ENCODE results near the gene KLHL18. TPM values are rescaled to one million over a fixed set of nuclear protein-coding genes. Genes with fewer than 3 reads are reported as not detected.

The KLHL18 gene
- total RNA-seq, 1 experiment from 2014 or later, result 28.6 TPM

- H3K79me2 ChIP-seq (ENCODE audit: low read length), result peaks cover 16% of the 10 kb centered on the region
- no peaks in the 10 kb centered on the region; the same call in 1 of the 2 replicates for H4K20me1 ChIP-seq (ENCODE audit: low read length)
- intact Hi-C loops (cut with micrococcal nuclease), result no loop called here
- BruUV-seq (replicated peaks), result no TSS peak
- H3K36me3 ChIP-seq (ENCODE audit: low read depth, low read length), result peaks cover 9% of the 10 kb centered on the region; the same call in 1 of the 2 replicates
- H3K9ac ChIP-seq (ENCODE audit: low read length), result no peak overlapping the region
- TF ChIP-seq EZH2 (IDR thresholded peaks at IDR 0.05; ENCODE audit: low read length, unreplicated experiment) (no peak), CTCF (conservative IDR thresholded peaks at IDR 0.05; ENCODE audit: low read depth, low read length) (no peak), EZH2phosphoT487 (IDR thresholded peaks at IDR 0.05; ENCODE audit: borderline replicate concordance, low read length) (no peak)
- no peak for ATAC-seq
- H3K9me2 ChIP-seq (replicated peaks; ENCODE audit: low read length), result no peaks in the 10 kb centered on the region
- no peak overlapping the region for H2AFZ ChIP-seq (ENCODE audit: low read length)
- H3F3A ChIP-seq (ENCODE audit: low read length, unreplicated experiment), result no peaks in the 10 kb centered on the region
- H3K4me2 ChIP-seq (ENCODE audit: low read length), result no peak overlapping the region
- H3K4me1 ChIP-seq (ENCODE audit: insufficient read depth, low read length), result peaks cover 8% of the 10 kb centered on the region
- H3K4me3 ChIP-seq (ENCODE audit: low read length), result no peak overlapping the region
- no peak overlapping the region for H3K27ac ChIP-seq (ENCODE audit: low read length)
- H3K27me3 ChIP-seq (ENCODE audit: low read length), result no peaks in the 10 kb centered on the region
- POLR2A ChIA-PET (ENCODE audit: unreplicated experiment), result no interaction called here
- CTCF ChIA-PET, result no interaction called here
- no peaks in the 10 kb centered on the region for H3K9me3 ChIP-seq (ENCODE audit: low read length)
- DNase-seq, result no peak
Measured at GRCh38 chr3:47276558-47276957, 6.2 kb upstream of the KLHL18 start.

GRCh38 chr3:47280519-47280918 is 2.2 kb upstream of the KLHL18 start:
- Histone ChIP-seq H3K9ac (ENCODE audit: low read length) (no peak overlapping the region), H3K36me3 (ENCODE audit: low read depth, low read length) (peaks cover 3% of the 10 kb centered on the region; the same call in 1 of the 2 replicates), H3K4me2 (ENCODE audit: low read length) (peak overlapping the region; percentile 96), H3K27me3 (ENCODE audit: low read length) (no peaks in the 10 kb centered on the region), H3K4me3 (ENCODE audit: low read length) (peak overlapping the region; percentile 91; the same call in 1 of the 2 replicates), H3K4me1 (ENCODE audit: insufficient read depth, low read length) (peaks cover 12% of the 10 kb centered on the region), H3K79me2 (ENCODE audit: low read length) (peaks cover 49% of the 10 kb centered on the region), H3K9me3 (ENCODE audit: low read length) (no peaks in the 10 kb centered on the region), H3F3A (ENCODE audit: low read length, unreplicated experiment) (no peaks in the 10 kb centered on the region), H3K9me2 (replicated peaks; ENCODE audit: low read length) (no peaks in the 10 kb centered on the region), H2AFZ (ENCODE audit: low read length) (no peak overlapping the region), H4K20me1 (ENCODE audit: low read length) (no peaks in the 10 kb centered on the region; the same call in 1 of the 2 replicates), H3K27ac (ENCODE audit: low read length) (no peak overlapping the region)
- POLR2A ChIA-PET (ENCODE audit: unreplicated experiment), result interaction anchor here (0.6 kb wide), 1 partner anchor 59 kb away, joined by 8 read pairs; no protein-coding TSS in a partner anchor
- TF ChIP-seq EZH2 (IDR thresholded peaks at IDR 0.05; ENCODE audit: low read length, unreplicated experiment) (no peak), EZH2phosphoT487 (IDR thresholded peaks at IDR 0.05; ENCODE audit: borderline replicate concordance, low read length) (no peak), CTCF (conservative IDR thresholded peaks at IDR 0.05; ENCODE audit: low read depth, low read length) (no peak)
- ATAC-seq (no peak), DNase-seq (no peak)
- intact Hi-C loops (cut with micrococcal nuclease), result loop anchor here (5.0 to 10.0 kb wide), 3 partner anchors 104 to 192 kb away; partner anchors contain the start of genes PTPN23 and SETD2
- CTCF ChIA-PET, result no interaction called here
- BruUV-seq (replicated peaks), result no TSS peak

GRCh38 chr3:47283193-47283537 is 421 bp downstream of the KLHL18 start:
- Histone ChIP-seq H4K20me1 (ENCODE audit: low read length) (peaks cover 12% of the 10 kb centered on the region; the same call in 1 of the 2 replicates), H3F3A (ENCODE audit: low read length, unreplicated experiment) (no peaks in the 10 kb centered on the region), H3K79me2 (ENCODE audit: low read length) (peaks cover 75% of the 10 kb centered on the region), H3K9ac (ENCODE audit: low read length) (peak overlapping the region; percentile 89), H3K4me3 (ENCODE audit: low read length) (peak overlapping the region; percentile 91), H3K27ac (ENCODE audit: low read length) (peak overlapping the region; percentile 88), H3K9me3 (ENCODE audit: low read length) (no peaks in the 10 kb centered on the region), H3K27me3 (ENCODE audit: low read length) (no peaks in the 10 kb centered on the region), H3K9me2 (replicated peaks; ENCODE audit: low read length) (no peaks in the 10 kb centered on the region), H3K4me2 (ENCODE audit: low read length) (peak overlapping the region; percentile 96), H2AFZ (ENCODE audit: low read length) (peak overlapping the region; percentile 81), H3K36me3 (ENCODE audit: low read depth, low read length) (peaks cover 13% of the 10 kb centered on the region; the same call in 1 of the 2 replicates), H3K4me1 (ENCODE audit: insufficient read depth, low read length) (peaks cover 21% of the 10 kb centered on the region)
- no TSS peak for BruUV-seq (replicated peaks)
- peak; percentile 13 for DNase-seq
- POLR2A ChIA-PET (ENCODE audit: unreplicated experiment), result interaction anchor here (0.6 kb wide), 2 partner anchors 140 to 306 kb away, joined by 3 read pairs; no protein-coding TSS in a partner anchor
- peak; percentile 5 for ATAC-seq
- CTCF ChIA-PET, result interaction anchor here (0.7 kb wide), 1 partner anchor 41 kb away, joined by 10 read pairs; no protein-coding TSS in a partner anchor
- intact Hi-C loops (cut with micrococcal nuclease), result loop anchor here (5.0 to 10.0 kb wide), 3 partner anchors 102 to 189 kb away; partner anchors contain the start of genes PTPN23 and SETD2
- TF ChIP-seq EZH2phosphoT487 (IDR thresholded peaks at IDR 0.05; ENCODE audit: borderline replicate concordance, low read length) (no peak), EZH2 (IDR thresholded peaks at IDR 0.05; ENCODE audit: low read length, unreplicated experiment) (no peak), CTCF (conservative IDR thresholded peaks at IDR 0.05; ENCODE audit: low read depth, low read length) (no peak)

Measured in PC-3 (cell line).